ENCODE data around the gene ATP2A3. TPM values are rescaled to one million over a fixed set of nuclear protein-coding genes. Genes with fewer than 3 reads are reported as not detected.
"Not testable (repeated sequence)": the region's sequence is repeated elsewhere in the genome, so short reads cannot be mapped to it uniquely, and the experiment has no call there.

Gene ATP2A3
- total RNA-seq, 4 donors from 2014 or later, result 142 to 300 (median 208) TPM

DNA sequence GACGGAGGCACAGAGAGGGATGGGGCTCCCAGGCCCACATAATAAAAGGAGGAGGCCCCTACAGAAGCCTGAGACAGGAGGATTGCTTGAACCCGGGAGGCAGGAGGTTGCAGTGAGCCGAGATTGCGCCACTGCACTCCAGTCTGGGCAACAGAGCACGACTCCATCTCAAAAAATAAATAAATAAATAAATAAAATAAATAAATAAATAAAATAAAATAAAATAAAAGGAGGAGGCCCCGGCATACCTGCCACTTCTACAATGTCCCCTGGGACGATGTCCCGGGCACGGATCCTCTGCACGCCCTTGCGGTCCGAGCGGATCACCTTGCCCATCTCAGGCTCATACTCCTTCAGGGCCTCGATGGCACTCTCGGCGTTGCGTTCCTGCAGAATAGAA lies 13.2 kb downstream of the ATP2A3 start:
- no peak for DNase-seq
- H3K36me3 ChIP-seq, result peaks cover 0 to 21% (median 4%) of the 10 kb centered on the region in 4 donors
- intact Hi-C loops (cut with DNase I; ENCODE audit: low total_unique reads), result no loop called here
- in situ Hi-C loops (cut with MboI; ENCODE audit: low pct_ligation_motif_present in 1 of 4, low pct_unique_long_range_greater_than_20kb in 1 of 4, low sequenced_read_pairs in 3 of 4), result no loop called here
- peaks cover 0 to 3% (median 0%) of the 10 kb centered on the region in 4 donors for H3K4me1 ChIP-seq
- WGBS, 2 donors (ENCODE audit: low coverage in 1 of 2), result 97 to 100% methylated on average over 3 to 17 of the region's 17 CpGs
- H3K4me3 ChIP-seq, result no peak overlapping the region
- TF ChIP-seq EP300 (IDR thresholded peaks at IDR 0.05; ENCODE audit: low read depth), result no peak
- TF ChIP-seq POLR2A (IDR thresholded peaks at IDR 0.05), result no peak
- no peak for TF ChIP-seq POLR2AphosphoS5 (IDR thresholded peaks at IDR 0.05)
- TF ChIP-seq, protein P1, sequence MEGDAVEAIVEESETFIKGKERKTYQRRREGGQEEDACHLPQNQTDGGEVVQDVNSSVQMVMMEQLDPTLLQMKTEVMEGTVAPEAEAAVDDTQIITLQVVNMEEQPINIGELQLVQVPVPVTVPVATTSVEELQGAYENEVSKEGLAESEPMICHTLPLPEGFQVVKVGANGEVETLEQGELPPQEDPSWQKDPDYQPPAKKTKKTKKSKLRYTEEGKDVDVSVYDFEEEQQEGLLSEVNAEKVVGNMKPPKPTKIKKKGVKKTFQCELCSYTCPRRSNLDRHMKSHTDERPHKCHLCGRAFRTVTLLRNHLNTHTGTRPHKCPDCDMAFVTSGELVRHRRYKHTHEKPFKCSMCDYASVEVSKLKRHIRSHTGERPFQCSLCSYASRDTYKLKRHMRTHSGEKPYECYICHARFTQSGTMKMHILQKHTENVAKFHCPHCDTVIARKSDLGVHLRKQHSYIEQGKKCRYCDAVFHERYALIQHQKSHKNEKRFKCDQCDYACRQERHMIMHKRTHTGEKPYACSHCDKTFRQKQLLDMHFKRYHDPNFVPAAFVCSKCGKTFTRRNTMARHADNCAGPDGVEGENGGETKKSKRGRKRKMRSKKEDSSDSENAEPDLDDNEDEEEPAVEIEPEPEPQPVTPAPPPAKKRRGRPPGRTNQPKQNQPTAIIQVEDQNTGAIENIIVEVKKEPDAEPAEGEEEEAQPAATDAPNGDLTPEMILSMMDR (IDR thresholded peaks at IDR 0.05), result no peak
- no peaks in the 10 kb centered on the region for H3K9me3 ChIP-seq
- H3K27me3 ChIP-seq, result no peaks in the 10 kb centered on the region
- no peak overlapping the region for H3K27ac ChIP-seq

DNA sequence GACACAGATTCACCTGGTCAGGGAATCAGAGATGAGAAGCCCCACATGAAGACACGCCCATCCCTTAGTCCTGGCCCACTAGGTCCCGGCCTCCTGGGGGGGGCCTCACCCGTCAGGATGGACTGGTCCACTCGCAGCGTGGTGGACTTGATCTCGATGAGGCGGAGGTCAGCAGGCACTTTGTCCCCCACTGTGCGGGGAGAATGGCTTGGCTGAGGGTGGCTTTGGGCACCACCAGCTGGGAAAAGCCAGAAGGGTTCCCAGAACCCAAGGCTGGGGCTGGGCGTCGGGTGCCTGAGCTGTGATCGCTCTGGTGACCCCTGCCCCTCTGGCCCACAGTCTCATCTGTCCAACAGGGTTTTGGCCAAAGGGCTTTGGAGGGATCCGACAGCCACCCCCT lies 13.7 kb downstream of the ATP2A3 start:
- in situ Hi-C loops (cut with MboI; ENCODE audit: low pct_ligation_motif_present in 1 of 4, low pct_unique_long_range_greater_than_20kb in 1 of 4, low sequenced_read_pairs in 3 of 4), result no loop called here
- 88% methylated on average over 12 of the region's 12 CpGs; no CpG with 5 or more reads in 1 of the 2 donors for WGBS, 2 donors (ENCODE audit: low coverage in 1 of 2)
- intact Hi-C loops (cut with DNase I; ENCODE audit: low total_unique reads), result no loop called here

DNA sequence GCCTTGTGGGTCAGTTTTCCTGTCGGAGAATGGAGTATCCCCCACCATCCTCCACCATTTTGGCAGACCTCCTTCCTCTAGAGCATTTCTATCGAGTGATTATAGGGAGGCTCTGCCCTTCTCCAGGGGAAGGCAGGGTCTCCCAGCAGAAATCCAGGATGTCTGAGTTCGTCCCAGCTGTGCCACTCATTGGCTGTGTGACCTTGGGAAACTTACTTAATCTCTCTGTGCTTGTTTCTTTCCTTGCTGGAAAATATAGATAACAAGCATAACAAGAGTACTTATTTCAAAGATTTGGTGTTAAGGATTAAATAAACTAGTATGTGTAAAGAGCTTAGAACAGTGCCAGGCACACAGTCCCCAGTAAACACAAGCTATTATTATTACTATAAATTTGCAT lies 14.8 kb downstream of the ATP2A3 start:
- in situ Hi-C loops (cut with MboI; ENCODE audit: low pct_ligation_motif_present in 1 of 4, low pct_unique_long_range_greater_than_20kb in 1 of 4, low sequenced_read_pairs in 3 of 4) (no loop called here), intact Hi-C loops (cut with DNase I; ENCODE audit: low total_unique reads) (no loop called here)
- TF ChIP-seq POLR2AphosphoS5 (IDR thresholded peaks at IDR 0.05) (no peak), EP300 (IDR thresholded peaks at IDR 0.05; ENCODE audit: low read depth) (no peak), POLR2A (IDR thresholded peaks at IDR 0.05) (no peak)
- TF ChIP-seq, protein P1 (IDR thresholded peaks at IDR 0.05), result no peak
- no peak for DNase-seq
- peaks cover 0 to 25% (median 4%) of the 10 kb centered on the region in 4 donors for H3K36me3 ChIP-seq
- no peaks in the 10 kb centered on the region for H3K9me3 ChIP-seq
- 80 to 89% methylated on average over 1 to 3 of the region's 3 CpGs for WGBS, 2 donors (ENCODE audit: low coverage in 1 of 2)
- no peak overlapping the region for H3K4me3 ChIP-seq
- no peaks in the 10 kb centered on the region for H3K4me1 ChIP-seq
- no peak overlapping the region for H3K27ac ChIP-seq
- no peaks in the 10 kb centered on the region for H3K27me3 ChIP-seq

More for the DNA sequence above, 13.7 kb downstream of the ATP2A3 start:
- Histone ChIP-seq H3K9me3 (no peaks in the 10 kb centered on the region), H3K4me3 (no peak overlapping the region), H3K27ac (no peak overlapping the region), H3K36me3 (peaks cover 0 to 21% (median 4%) of the 10 kb centered on the region in 4 donors), H3K4me1 (peaks cover 0 to 2% (median 0%) of the 10 kb centered on the region in 4 donors), H3K27me3 (no peaks in the 10 kb centered on the region)
- DNase-seq, result no peak
- no peak for TF ChIP-seq POLR2AphosphoS5 (IDR thresholded peaks at IDR 0.05)
- TF ChIP-seq EP300 (IDR thresholded peaks at IDR 0.05; ENCODE audit: low read depth), result no peak
- TF ChIP-seq, protein P1 (IDR thresholded peaks at IDR 0.05), result no peak
- TF ChIP-seq POLR2A (IDR thresholded peaks at IDR 0.05), result no peak

DNA sequence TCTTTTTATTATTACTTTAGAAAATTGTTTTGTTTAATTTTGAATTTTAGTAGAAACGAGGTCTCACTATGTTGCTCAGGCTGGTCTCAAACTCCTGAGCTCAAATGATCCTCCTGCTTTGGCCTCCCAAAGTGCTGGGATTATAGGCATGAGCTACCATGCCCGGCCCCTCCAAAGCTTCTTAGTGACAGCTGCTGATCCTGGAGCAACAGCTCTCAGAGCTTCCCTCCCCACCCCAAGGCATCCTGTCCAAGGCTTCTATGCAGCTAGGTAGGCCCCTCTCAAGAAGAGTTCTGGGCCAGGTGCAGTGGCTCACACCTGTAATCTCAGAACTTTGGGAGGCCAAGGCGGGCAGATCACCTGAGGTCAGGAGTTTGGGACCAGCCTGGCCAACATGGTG lies 15.7 kb downstream of the ATP2A3 start:
- intact Hi-C loops (cut with DNase I; ENCODE audit: low total_unique reads); H3K27ac ChIP-seq; H3K4me3 ChIP-seq; in situ Hi-C loops (cut with MboI; ENCODE audit: low pct_ligation_motif_present in 1 of 4, low pct_unique_long_range_greater_than_20kb in 1 of 4, low sequenced_read_pairs in 3 of 4); H3K4me1 ChIP-seq; H3K27me3 ChIP-seq; DNase-seq; H3K9me3 ChIP-seq: not testable (repeated sequence)
- peaks cover 0 to 25% (median 4%) of the 10 kb centered on the region in 4 donors for H3K36me3 ChIP-seq
- 95% methylated on average over 3 of the region's 3 CpGs; no CpG with 5 or more reads in 1 of the 2 donors for WGBS, 2 donors (ENCODE audit: low coverage in 1 of 2)

DNA sequence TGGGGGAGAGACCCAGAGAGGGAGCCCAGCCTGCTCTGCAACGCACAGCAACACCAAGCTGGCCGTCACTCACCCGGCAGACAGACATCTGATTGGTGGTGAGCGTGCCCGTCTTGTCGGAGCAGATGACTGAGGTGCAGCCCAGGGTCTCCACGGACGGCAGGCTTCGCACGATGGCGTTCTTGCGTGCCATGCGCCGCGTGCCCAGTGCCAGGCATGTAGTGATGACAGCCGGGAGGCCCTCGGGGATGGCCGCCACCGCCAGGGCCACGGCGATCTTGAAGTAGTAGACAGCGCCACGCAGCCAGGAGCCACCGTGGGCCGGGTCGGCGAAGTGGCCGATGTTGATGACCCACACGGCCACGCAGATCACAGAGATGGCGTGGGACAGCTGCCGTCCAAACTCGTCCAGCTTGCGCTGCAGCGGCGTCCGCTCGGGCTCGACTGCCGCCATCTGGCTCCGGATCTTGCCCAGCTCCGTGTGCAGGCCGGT lies 16.9 kb downstream of the ATP2A3 start:
- H3K4me3 ChIP-seq, result no peak overlapping the region
- H3K36me3 ChIP-seq, result peaks cover 0 to 25% (median 4%) of the 10 kb centered on the region in 4 donors
- H3K4me1 ChIP-seq, result no peaks in the 10 kb centered on the region
- WGBS, 2 donors (ENCODE audit: low coverage in 1 of 2), result 96% methylated on average over 39 of the region's 43 CpGs; no CpG with 5 or more reads in 1 of the 2 donors
- TF ChIP-seq, protein P1 (IDR thresholded peaks at IDR 0.05), result no peak
- H3K27me3 ChIP-seq, result no peaks in the 10 kb centered on the region
- DNase-seq, result no peak
- no peak overlapping the region for H3K27ac ChIP-seq
- intact Hi-C loops (cut with DNase I; ENCODE audit: low total_unique reads), result no loop called here
- no peaks in the 10 kb centered on the region for H3K9me3 ChIP-seq
- in situ Hi-C loops (cut with MboI; ENCODE audit: low pct_ligation_motif_present in 1 of 4, low pct_unique_long_range_greater_than_20kb in 1 of 4, low sequenced_read_pairs in 3 of 4), result no loop called here

Measured in transverse colon (tissue), 4 donors.